Hippocampal formation (tissue), 2 donors: ENCODE results near the gene NEK6.
"Not testable (repeated sequence)": the region's sequence is repeated elsewhere in the genome, so short reads cannot be mapped to it uniquely, and the experiment has no call there.

Experiments
- DNase-seq, 2 donors: peaks; one replicate each; lab custom pipeline; 2025; lab: John Stamatoyannopoulos, UW

The NEK6 gene

DNA sequence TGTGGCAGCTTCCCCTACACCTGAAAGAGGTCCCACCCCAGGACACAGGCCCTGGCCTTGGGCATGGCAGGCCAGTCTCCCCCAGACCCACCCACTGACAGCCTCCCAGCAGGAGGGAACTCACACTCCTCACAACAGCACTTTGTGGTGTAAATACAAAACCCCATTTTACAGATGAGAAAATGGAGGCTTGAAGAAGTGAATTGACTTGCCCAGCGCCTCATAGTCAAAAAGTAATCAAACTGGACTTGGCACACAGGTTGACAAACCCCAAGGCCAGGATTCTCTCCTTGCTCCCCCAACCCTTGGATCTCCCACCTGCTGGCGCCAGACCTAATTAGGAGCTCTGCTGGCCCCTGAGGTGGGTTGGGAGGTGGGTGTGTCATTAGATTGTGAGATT lies 29.2 kb upstream of the NEK6 start:
- no peak for DNase-seq

DNA sequence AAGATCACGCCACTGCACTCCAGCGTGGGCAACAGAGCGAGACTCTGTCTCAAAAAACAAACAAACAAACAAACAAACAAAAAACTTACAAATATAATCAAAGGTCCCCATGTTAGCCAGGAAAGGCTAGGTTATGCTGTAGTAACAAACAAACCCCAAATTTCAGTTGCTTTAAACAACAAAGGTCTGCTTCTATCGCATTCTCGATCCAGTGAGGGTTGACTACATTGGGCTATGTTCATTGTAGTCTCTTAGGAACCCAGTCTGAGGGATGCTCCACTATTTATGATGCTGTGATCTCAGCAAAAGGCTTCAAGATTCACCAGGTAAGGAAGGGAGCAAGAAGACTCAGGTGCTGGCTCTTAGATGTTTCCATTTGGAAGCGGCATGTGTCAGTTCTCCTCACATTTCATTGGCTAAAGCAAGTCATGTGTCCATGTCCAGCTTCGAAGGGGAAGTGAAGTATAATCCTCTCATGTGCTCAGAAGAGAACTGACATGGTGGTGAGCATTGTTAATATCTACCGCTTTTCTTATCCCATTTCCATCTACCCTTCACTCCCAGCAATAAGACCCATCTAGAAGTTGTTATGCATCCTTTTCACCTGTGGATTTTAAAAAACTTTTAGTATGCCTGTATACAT lies 26.5 kb upstream of the NEK6 start:
- DNase-seq: no peak

DNA sequence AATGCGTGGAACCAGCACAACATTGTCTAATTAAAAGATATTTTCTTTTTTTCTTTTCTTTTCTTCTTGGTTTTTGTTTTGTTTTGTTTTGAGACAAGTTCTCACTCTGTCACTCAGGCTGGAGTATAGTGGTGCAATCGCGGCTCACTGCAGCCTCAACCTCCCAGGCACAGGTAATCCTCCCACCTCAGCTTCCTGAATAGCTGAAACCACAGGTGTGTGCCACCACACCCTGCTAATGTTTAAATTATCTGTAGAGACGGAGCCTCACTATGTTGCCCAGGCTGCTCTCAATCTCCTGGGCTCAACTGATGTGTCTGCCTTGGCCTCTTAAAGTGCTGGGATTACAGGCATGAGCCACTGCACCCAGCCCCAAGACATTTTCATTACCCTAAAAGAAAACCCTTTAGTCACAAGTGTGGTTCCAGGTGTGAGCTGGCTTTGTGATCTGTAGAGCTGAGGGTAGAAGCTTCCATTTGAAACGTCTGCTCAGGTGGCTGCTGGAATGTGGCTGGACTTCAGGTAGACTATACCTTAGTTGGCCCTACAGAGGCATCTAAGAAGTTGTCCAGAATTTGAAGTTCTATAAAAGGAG lies 19.1 kb upstream of the NEK6 start:
- no peak for DNase-seq

DNA sequence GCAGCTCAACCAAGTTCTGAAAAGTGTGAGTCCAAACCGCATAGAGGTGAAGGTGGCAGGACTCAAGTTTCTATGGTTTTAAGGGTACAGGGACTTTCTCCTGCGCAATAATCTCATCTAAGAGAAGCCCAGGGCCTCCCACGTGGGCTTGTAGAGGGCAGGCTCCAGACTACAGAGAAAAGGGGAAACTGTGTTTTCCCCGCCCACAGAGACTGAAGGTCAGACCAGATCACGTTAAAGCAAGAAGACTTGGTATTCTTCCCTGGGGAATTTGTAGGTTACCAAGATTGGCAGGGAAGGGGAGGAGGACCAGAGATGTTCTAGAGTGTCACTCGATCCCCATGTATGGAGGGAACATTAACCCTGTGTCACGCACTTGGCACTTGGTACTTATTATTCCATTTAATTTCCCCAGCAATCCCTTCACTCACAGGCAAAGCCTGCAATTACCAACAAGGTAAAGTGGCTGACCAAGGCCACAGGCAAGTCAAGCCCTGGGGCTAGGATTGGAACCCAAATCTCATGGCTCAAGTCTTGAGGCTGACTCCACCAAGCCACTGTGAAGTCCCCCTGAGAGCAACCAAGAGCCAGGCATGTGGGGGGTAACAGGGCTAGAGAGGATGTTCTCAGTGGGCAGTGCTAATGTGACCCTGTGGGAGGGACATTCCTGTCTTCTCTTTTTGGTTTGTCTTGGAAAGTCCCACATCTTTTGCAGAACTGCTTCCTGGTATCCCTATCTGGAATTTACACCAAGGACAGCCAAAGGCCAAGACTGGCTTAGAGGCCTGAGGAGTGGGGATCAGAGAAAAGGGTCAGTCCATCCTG lies 18.3 kb upstream of the NEK6 start:
- DNase-seq: no peak

DNA sequence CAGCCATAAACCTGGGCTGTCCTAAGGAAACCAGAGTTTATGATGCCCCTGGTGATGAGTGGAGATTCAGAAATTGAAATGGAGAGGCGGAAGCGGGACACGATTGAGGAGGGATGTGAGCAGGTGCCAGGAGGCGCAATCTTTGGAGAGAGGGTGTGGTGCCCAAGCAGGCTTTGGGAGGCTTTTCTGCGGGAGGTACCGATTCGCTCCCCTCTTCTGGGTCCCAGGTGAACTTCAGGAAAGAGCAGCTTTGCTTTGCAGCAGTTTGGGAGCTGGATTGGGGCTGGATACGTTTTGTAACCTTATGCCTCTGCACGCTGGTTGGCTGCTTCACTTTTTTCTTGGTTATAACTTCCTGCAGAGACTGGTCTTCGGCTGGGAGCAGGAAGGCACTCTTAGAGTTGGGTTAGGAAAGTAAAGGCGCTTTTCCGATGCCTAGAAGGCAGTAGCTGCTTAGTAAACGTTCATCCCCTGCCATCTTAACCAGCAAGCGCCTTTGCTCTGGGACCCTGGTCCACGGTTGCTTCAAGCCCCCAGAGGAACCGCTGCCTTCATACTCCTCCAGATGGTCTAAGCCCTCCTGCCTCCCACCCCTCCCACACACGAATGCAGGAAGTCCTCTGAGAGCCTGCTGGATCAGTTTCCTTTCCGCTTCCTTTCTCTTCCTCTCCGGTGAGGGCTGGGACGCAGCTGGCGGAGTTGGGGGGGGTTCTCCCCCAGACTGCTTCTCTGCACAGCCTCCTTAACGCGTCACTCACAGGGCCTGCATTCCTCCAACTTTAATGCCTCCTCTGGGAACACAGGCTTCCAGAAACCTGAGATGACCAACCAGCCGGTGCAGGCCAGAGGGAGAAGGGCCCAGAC lies 15.2 kb upstream of the NEK6 start:
- no peak for DNase-seq

DNA sequence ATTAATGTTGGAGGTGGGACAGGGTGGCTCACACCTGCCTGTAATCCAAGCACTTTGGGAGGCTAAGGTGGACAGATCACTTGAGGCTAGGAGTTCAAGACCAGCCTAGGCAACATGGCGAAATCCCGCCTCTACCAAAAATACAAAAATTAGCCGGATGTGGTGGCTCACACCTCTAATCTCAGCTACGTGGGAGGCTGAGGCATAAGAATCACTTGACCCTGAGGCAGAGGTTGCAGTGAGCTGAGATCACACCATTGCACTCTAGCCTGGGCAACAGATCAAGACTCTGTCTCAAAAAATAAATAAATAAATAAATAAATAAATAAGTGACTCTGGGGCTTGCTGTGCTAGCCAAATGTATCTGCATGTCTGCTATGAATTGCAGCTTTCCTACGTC lies 10.4 kb upstream of the NEK6 start:
- DNase-seq: not testable (repeated sequence)

DNA sequence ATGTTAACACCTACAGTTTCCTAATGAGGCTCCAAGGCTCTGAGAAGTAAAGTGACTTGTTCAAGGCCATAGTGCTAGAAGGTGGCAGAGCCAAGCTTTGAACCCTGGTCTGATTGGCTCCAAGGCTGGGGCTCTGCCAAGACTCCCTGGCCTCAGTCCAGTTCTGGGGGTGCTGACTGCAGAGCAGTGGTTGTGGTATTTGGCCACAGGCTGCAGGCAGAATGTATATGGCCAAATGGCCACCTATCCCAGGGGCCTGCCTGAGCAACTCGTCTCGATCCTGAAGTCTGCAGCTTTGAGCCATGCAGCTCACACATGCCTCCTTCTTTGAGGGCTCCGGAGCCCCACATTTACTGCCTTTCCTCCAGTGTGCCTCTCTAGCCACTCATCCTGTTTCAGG lies 9.7 kb upstream of the NEK6 start:
- no peak for DNase-seq

DNA sequence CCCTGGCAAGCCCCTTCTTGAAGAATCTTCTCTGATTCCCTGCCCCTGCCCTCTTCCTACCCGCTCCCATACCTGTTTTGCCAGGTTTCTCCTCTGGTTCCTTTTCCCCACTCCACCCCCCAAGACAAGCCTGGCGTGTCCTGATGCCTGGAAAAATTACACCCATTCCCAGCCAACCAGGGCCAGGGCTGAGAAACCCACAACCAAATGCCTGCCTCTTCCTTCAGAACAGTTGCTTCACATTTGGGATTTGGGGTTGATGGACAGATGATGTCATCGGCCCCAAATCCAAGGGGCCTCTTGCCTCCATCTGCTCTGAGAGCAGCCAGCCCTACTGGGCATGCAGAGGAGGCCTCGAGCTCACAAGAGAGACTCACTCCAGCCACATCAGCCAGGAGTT lies 8.8 kb upstream of the NEK6 start:
- no peak for DNase-seq

DNA sequence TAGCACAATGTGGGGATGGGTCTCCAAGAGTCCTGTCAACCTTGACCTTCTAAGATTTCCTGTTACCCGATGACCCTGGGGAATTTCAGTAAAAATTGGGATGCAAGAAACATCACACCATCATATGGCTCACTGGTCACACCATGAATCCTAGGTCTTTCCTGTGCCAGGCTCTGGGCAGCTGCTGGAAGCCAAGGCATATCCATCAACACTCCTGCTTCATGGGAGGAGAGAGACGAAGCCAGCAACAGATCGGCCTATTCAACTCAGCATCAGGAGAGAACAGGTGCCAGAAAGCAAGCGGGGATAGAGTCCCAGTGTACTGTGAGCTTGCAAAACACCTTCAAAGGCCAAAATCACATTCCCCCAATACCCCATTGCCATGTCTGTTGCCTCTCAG lies 6.5 kb upstream of the NEK6 start:
- no peak for DNase-seq

DNA sequence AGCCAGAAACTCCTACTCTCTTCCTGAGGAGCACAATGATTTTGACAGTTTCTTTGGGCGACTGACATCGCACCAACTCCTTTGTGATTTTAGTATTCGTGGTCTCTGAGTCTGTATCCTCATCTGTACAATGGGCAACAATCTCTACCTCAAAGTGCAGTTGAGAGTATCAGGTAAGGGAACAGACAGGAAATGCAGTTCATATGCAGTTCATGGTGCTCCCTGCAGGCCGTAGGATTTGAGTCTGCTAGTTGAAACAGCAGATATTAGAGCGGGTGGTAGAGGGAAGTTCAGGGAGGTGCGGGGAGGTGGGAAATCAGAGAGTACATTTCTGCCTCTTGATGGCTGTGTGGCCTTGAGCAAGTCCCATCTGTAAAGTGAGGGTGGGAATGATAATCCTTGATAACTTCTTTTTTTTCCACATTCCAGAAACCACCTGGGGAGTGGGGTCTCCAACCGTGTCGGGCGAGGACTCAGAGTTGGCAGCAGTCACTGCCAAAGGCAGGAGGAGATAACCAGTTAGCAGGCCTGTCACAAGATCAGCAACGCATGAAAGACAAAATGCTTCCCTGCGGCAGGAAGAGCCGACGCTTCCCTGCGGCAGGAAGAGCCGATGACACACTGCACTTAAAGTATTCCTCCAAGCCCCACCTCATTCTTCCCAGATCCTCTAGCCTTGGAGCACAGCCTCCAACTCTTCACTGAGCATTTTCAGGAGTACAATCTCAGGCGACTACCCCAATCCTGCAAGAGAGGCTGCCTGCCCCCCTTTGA lies 6.0 kb upstream of the NEK6 start:
- DNase-seq: no peak

DNA sequence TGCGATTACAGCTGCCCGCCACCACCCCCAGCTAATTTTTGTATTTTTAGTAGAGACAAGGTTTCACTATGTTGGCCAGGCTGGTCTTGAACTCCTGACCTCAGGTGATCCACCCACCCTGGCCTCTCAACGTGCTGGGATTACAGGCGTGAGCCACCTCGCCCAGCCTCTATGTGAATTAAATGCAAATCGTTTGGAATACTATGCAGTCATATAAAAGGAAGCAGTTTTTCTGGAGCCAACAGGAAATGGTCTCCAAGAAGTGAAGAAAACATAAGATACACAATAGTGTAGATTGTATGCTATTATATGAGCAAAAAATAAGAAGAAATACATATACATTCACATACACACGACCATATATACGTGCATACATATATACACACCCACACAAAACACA lies 4.9 kb upstream of the NEK6 start:
- not testable (repeated sequence) for DNase-seq

DNA sequence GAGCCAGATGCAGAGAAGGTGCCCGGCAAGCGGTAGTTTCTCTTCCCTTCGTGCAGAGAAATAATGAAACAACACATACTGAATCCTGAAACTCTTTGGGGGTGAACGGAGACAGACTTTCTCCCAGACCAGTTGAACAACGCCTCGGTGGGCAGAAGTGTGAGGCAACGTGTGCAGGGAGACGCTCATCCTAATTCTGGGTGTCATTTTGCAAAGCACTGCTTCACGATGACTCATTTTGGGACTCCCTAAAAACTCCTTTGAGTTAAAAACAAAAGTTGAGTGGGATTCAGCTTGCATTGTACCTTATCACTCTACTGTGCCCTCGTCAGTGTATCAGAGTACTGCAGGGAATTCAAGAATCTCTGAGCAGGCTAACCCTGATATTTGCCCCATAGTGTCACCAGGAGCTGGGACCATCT lies 3.5 kb upstream of the NEK6 start:
- no peak for DNase-seq

DNA sequence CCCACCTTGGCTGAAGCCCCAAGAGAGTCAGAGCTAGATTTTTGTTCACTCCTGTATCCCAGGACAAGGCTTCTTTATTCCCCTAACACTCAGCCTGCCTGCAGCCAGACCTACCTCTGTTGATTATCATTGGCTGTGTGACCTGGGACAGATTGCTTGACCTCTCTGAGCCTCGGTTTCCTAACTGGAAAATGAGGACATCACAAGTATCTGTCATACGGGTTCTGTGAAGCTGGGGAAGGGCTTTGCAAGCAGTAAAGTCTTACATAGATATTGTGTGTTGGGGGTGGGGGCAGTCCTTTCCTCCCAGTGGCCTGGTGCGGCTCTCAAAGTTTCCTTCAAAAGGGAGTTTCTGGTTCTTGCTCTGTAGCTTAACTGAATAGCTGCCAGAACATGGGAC lies 2.5 kb upstream of the NEK6 start:
- no peak for DNase-seq

DNA sequence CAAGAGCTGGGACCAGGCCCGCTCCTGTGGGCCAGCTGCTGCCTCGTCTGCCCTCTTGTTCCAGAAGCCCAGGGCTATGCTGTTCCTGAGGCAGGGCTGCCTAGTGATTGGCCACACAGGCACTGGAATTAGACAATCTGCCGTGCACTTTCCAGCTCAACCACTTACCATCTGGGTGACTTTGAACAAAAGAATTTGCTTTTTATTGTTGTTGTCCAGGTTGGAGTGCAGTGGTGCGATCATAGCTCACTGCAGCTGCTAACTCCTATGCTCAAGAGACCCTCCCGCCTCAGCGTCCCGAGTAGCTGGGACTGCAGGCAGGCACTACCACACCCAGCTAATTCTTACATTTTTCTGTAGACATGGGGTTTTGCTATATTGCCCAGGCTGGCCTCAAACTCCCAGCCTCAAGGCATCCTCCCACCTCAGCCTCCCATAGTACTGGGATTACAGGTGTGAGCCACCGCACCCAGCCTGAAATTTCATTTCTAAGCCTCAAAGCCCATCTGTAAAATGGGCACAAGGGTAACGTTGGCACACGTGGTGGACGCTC lies 1.2 kb upstream of the NEK6 start:
- no peak for DNase-seq

DNA sequence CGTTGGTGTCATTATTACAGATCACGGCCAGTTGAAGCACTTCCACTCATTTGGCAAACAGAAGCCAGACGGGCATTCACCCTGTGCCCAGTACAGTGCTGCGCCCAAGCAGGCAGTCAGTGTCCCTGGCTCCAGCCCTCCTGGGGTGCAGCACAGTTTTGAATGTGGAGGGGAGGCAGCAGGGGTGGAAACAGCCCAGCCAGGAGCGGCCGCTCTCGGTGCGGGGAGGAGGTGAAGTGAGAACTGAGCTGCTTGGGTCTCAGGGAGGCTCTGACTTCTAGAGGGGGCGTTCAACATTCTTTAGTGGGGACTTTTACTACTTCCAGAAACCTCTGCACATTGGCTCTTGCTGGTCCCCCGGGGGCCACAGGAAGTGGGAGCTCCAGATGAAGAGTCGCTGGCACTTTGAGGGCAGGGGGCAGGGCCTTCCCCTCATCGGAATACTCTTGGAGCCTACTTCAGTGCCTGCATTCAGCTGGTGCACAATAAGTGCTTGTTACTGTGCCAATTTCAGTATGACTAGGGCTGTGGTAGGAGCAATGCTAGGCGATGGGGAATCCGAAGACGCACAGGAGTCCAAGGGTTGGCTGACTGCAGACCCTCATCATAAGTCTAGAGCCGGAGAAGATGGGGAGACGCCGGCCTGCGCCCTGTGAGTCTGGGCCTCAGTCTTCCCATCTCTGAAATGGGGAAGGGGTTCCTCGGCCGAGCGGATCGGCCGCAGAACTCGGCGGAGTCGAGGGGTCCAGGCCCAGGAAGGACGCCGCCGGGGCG lies 492 bp upstream of the NEK6 start:
- no peak for DNase-seq

DNA sequence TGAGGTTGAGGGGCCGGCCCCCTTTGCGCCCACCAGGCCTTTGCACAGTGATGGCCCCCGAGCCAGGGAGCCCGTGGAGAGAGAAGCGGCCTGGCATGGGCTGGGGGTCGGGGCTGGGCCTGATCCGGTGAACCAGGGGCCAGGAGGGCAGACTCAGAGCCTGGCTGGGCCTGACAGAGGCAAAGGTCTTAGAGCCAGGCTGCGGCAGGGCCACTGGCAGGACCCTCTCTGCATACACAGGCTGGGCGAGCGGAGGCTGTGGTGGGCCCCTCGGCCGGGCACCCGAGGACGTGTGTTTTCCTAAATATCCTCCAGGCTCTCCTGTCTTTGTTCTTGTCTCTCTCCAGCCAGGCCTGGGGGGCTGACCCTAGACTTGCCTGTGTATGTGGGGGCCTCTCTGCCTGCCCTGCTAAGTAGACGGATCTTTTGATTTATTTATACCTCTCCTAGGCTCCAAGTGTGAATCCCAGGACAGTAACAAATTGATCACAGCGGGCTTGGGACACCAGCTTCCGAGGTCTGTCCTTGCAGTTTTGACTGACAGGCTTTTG lies 933 bp downstream of the NEK6 start:
- DNase-seq: no peak

DNA sequence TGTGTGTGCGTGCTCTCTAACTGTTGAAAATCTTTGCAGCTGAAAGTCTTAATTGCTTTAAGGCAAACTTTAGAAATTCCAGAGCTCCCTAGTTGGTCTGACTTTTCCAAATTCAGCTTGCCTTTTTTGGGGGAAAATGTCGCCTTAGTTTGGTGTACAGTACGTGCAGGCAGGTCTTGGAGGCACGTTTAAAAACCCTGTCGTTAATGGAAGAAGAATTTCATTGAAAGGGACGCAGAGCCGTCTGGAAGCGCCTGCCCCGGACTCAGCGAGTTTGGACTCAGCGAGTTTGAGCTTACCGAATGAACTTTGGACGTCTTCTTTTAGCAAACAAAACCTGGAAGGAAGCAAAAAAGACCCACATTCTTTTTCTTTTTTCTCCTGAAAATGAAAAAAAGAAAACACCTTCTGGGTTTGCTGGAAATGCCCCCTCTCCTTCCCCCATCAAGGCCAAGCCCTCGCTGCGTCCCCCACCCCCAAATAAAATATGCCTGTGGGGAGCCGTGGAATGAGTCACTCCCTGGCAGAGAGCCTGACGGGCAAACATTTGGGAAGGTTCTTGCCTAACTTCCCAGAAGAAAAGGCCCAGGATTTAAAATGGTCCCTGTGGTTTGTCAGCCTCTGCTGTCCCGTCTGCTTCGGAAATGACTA lies 1.5 kb downstream of the NEK6 start:
- DNase-seq: no peak

DNA sequence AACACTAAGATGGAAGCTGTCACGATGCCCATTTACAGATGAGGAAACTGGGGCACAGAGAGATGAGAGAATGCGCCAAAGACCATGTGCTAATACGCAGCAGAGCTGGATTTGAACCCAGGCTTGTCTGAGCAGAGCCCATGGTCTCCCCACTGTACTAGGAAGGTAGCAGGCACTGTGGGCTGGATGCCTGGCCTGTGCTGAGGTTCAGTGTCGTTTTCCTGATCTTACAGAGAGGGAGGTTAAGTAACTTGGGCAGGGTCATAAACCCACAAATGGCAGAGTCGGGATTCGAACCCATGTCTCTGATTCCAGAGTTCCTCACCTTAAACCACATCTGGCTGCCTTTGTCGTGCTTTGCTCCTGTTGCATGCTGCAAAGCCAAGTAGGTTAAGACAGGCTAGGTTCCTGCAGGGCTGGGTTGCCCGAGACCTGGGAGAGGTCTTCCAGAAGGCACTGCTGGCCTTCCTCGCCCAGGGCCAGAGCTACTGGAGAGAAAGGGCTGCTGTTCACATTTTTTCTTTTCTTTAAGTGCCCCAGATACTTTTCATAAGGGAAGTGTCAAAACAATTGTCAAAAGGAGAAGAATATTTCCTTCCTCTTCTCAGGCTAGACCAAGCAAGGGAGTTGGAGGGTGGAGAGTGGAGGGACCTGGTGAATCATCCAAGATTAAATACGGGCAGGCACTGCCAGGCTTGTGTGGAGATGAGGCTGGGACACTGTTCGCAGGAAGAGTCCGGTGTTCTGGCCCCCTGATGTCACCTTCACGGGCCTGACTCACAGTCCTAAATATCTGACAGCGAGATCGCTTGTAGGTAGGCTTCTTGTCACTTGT lies 3.2 kb downstream of the NEK6 start:
- peak in 1 of 2 donors; percentile 38 for DNase-seq
